Neural cell (in vitro differentiated cells): ENCODE measurements around the gene PIGS. TPM values are rescaled to one million over a fixed set of nuclear protein-coding genes. Genes with fewer than 3 reads are reported as not detected.
"Not testable (repeated sequence)": the region's sequence is repeated elsewhere in the genome, so short reads cannot be mapped to it uniquely, and the experiment has no call there.

ENCODE experiments used
- H2AFZ ChIP-seq: fragments of 200-600, 300-800 bp; sonication (generic), shearing (Covaris generic); 2 replicates; pipeline ENCODE4 v1.6.0; 2014; ENCODE audit warnings: low read depth, mild to moderate bottlenecking, antibody characterized with exemption, low read length, moderate library complexity
- H3F3A ChIP-seq: fragments of 200-600 bp; shearing (Covaris generic); 2 replicates; pipeline ENCODE4 v1.6.1; 2016; ENCODE audit warnings: mild to moderate bottlenecking, moderate library complexity, mixed read lengths, antibody characterized with exemption, low read length; ENCODE audit not compliant: insufficient read depth, poor library complexity, severe bottlenecking
- H3K27ac ChIP-seq: fragments of 200-600, 300-800 bp; sonication (generic), shearing (Covaris generic); 2 replicates; pipeline ENCODE4 v1.5.1; 2014; ENCODE audit warnings: mild to moderate bottlenecking, low read length, moderate library complexity
- H3K27me3 ChIP-seq: fragments of 300-800, 200-600 bp; sonication (generic), shearing (Covaris generic); 2 replicates; pipeline ENCODE4 v1.6.0; 2014; ENCODE audit warnings: mild to moderate bottlenecking, low read depth, low read length, moderate library complexity; ENCODE audit not compliant: insufficient read depth
- H3K36me3 ChIP-seq: fragments of 300-800, 200-600 bp; sonication (generic), shearing (Covaris generic); 2 replicates; pipeline ENCODE4 v1.5.1; 2014; ENCODE audit warnings: mild to moderate bottlenecking, antibody characterized with exemption, low read length, moderate library complexity; ENCODE audit not compliant: insufficient read depth
- H3K4me2 ChIP-seq: fragments of 300-800, 200-600 bp; sonication (generic), shearing (Covaris generic); 2 replicates; pipeline ENCODE4 v1.6.0; 2014; ENCODE audit warnings: mild to moderate bottlenecking, low read length
- H3K4me3 ChIP-seq: fragments of 300-800, 200-600 bp; sonication (generic), shearing (Covaris generic); 2 replicates; pipeline ENCODE4 v1.5.1; 2014; ENCODE audit warnings: mild to moderate bottlenecking, low read length, moderate library complexity
- H3K79me2 ChIP-seq: fragments of 200-600 bp; shearing (Covaris generic); replicated peaks from 2 replicates; pipeline ENCODE4 v1.6.0; 2014; ENCODE audit warnings: mild to moderate bottlenecking, low read length, moderate library complexity; ENCODE audit not compliant: insufficient read depth
- H3K9ac ChIP-seq: fragments of 300-800, 200-600 bp; sonication (generic), shearing (Covaris generic); 2 replicates; pipeline ENCODE4 v1.6.1; 2016; ENCODE audit warnings: mild to moderate bottlenecking, low read length, mixed read lengths
- H3K9me2 ChIP-seq: fragments of 200-600 bp; shearing (Covaris generic); 2 replicates; pipeline ENCODE4 v1.6.1; 2016; ENCODE audit warnings: mild to moderate bottlenecking, low read length, mixed read lengths; ENCODE audit not compliant: insufficient read depth
- H3K9me3 ChIP-seq: fragments of 200-600, 300-800 bp; sonication (generic), shearing (Covaris generic); 2 replicates; pipeline ENCODE4 v1.6.1; 2016; ENCODE audit warnings: mild to moderate bottlenecking, mixed run types, low read length, moderate library complexity, mixed read lengths
- H4K20me1 ChIP-seq: fragments of 200-600 bp; shearing (Covaris generic); 2 replicates; pipeline ENCODE4 v1.6.1; 2016; ENCODE audit warnings: mild to moderate bottlenecking, mixed run types; ENCODE audit not compliant: insufficient read depth
- EP300 ChIP-seq: fragments of 450-650 bp; conservative IDR thresholded peaks from 2 replicates; pipeline ENCODE4 v1.6.1; 2014; ENCODE audit warnings: antibody characterized with exemption, mild to moderate bottlenecking, moderate library complexity; ENCODE audit not compliant: poor library complexity, severe bottlenecking
- EZH2 ChIP-seq: fragments of 200-600, 300-800 bp; shearing (Covaris generic), sonication (generic); IDR thresholded peaks from 2 replicates; pipeline ENCODE4 v1.6.1; 2014; ENCODE audit warnings: antibody characterized with exemption, low read length, borderline replicate concordance, mild to moderate bottlenecking; ENCODE audit not compliant: insufficient read depth, poor library complexity, severe bottlenecking
- MXI1 ChIP-seq: fragments of 450-650 bp; conservative IDR thresholded peaks from 2 replicates; pipeline ENCODE4 v1.6.1; 2014; ENCODE audit warnings: antibody characterized with exemption, mild to moderate bottlenecking; ENCODE audit not compliant: poor library complexity, severe bottlenecking
- POLR2AphosphoS5 ChIP-seq: IDR thresholded peaks from 2 replicates; pipeline ENCODE4 v1.6.1; 2012
- RAD21 ChIP-seq: fragments of 450-650 bp; conservative IDR thresholded peaks from 2 replicates; pipeline ENCODE4 v1.6.1; 2014; ENCODE audit warnings: antibody characterized with exemption, mild to moderate bottlenecking, moderate library complexity
- TAF1 ChIP-seq: IDR thresholded peaks from 2 replicates; pipeline ENCODE4 v1.6.1; 2012; ENCODE audit warnings: low read depth
- polyA plus RNA-seq: library from polyadenylated mRNA; depleted of rRNA; stranded (reverse); fragments of >200 nt; gene quantifications from 2 replicates; pipeline ENCODE4 v1.2.3, GENCODE V29; 2014
- TF ChIP-seq, protein P1 (sequence below): IDR thresholded peaks from 2 replicates; pipeline ENCODE4 v1.6.1; 2012; ENCODE audit warnings: borderline replicate concordance

The PIGS gene
- polyA plus RNA-seq, 1 donor from 2014 or later: 37.6 TPM

DNA sequence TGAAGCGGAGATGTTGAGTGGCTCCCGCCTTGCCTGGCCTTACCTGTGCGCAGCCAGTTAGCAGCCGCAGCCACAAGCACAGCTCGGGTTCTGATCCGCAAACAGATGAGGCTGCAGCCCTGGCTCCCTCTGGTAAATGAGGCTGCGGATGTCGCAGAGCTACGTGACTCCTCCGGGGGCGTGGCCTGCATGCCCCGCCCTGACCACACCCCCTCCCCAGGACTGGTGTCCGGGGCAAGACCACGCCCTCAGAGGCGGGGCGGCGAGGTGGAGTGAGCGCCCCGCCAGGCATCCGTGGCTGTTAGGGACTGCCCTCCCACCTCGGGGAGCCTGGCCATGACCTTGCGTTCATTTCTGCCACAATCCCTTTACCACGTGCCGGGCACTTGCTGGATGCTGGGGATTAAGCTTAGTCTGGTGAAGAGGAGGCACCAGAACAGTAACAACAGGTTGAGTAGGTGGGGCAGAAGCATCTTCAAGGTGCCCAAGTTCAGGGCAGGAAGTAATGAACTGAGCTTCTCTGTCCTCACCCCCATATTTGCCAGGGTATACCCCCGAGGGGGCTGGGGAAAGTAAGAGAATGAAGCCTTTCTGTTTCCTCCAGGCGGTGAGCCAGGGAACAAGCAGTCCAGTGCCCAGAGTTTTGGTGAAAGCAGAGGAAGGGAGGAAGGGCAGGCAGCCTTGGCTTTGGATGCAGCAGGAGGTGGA lies 5.6 kb upstream of the PIGS start, which contains the start of gene ALDOC:
TSS of gene ALDOC (minus strand) at position 138 of the 708 bp plus-strand sequence. CDS start 1,363 bp downstream, outside the sequence.
- Histone ChIP-seq H3K9me3 (no peaks in the 10 kb centered on the region), H3K27ac (no peak within 1 kb of the TSS), H3K27me3 (no peaks in the 10 kb centered on the region), H3K9ac (no peak within 1 kb of the TSS), H4K20me1 (no peaks in the 10 kb centered on the region), H3K9me2 (no peaks in the 10 kb centered on the region), H2AFZ (no peak within 1 kb of the TSS), H3K4me2 (no peak within 1 kb of the TSS), H3F3A (no peaks in the 10 kb centered on the region), H3K36me3 (no peaks in the 10 kb centered on the region), H3K79me2 (no peaks in the 10 kb centered on the region), H3K4me3 (peak within 1 kb of the TSS; percentile 54)
- no peak for TF ChIP-seq MXI1
- TF ChIP-seq, protein P1, sequence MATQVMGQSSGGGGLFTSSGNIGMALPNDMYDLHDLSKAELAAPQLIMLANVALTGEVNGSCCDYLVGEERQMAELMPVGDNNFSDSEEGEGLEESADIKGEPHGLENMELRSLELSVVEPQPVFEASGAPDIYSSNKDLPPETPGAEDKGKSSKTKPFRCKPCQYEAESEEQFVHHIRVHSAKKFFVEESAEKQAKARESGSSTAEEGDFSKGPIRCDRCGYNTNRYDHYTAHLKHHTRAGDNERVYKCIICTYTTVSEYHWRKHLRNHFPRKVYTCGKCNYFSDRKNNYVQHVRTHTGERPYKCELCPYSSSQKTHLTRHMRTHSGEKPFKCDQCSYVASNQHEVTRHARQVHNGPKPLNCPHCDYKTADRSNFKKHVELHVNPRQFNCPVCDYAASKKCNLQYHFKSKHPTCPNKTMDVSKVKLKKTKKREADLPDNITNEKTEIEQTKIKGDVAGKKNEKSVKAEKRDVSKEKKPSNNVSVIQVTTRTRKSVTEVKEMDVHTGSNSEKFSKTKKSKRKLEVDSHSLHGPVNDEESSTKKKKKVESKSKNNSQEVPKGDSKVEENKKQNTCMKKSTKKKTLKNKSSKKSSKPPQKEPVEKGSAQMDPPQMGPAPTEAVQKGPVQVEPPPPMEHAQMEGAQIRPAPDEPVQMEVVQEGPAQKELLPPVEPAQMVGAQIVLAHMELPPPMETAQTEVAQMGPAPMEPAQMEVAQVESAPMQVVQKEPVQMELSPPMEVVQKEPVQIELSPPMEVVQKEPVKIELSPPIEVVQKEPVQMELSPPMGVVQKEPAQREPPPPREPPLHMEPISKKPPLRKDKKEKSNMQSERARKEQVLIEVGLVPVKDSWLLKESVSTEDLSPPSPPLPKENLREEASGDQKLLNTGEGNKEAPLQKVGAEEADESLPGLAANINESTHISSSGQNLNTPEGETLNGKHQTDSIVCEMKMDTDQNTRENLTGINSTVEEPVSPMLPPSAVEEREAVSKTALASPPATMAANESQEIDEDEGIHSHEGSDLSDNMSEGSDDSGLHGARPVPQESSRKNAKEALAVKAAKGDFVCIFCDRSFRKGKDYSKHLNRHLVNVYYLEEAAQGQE: no peak
- TF ChIP-seq POLR2AphosphoS5: peak; percentile 30

GRCh38 chr17:28576016-28576415 lies 4.7 kb upstream of the PIGS start:
- H3K4me2 ChIP-seq, H2AFZ ChIP-seq, H3K9me3 ChIP-seq, H3K9ac ChIP-seq, H3F3A ChIP-seq, H3K9me2 ChIP-seq, H3K27me3 ChIP-seq, H4K20me1 ChIP-seq, H3K4me3 ChIP-seq, H3K79me2 ChIP-seq, H3K36me3 ChIP-seq, H3K27ac ChIP-seq: not testable (repeated sequence)

DNA sequence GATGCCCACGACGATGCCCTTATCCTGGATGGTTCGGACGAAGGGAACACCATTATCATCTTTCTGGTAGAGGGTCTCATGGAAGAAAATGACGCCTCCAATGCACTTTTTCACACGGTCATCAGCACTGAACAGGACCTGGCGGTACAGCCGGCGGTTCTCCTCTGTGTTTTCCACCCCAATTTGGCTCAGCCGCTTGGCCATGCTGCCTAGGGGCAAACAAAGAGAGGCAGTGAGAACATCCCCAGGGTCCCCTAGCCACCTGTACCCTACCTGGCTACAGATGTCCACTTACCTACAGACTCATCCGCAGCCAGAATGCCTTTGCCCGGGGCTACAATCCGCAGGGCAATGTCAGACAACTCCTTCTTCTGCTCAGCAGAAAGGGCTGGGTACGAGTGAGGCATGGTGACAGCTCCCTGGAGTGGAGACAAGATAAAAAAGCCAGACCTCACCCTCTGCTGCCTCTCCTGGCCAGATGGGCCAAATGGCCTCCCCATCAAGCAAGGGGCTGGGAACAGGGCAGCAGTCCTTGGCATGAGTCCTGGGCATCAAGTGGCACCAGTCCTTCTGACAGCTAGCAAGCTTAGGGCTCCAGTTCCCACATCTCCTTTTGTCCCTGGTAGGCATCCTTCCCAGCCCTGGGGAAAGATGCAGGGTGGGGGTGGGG lies 3.9 kb upstream of the PIGS start:
- Histone ChIP-seq H3F3A (no peaks in the 10 kb centered on the region), H3K4me2 (no peak overlapping the region), H3K9ac (no peak overlapping the region), H2AFZ (no peak overlapping the region), H3K9me2 (no peaks in the 10 kb centered on the region), H3K27ac (no peak overlapping the region), H3K4me3 (no peak overlapping the region), H4K20me1 (no peaks in the 10 kb centered on the region), H3K9me3 (no peaks in the 10 kb centered on the region), H3K79me2 (peaks cover 4% of the 10 kb centered on the region), H3K27me3 (no peaks in the 10 kb centered on the region), H3K36me3 (no peaks in the 10 kb centered on the region)
- no peak for TF ChIP-seq EZH2
- no peak for TF ChIP-seq RAD21
- TF ChIP-seq EP300: no peak
- TF ChIP-seq, protein P1: no peak
- TF ChIP-seq MXI1: no peak
- TF ChIP-seq TAF1: no peak
